SK-N-SH treated with all-trans-retinoic acid at 6 μM for 48 hours (cell line): ENCODE results near the gene TMC5.

Source experiments
- ATAC-seq: fragments of 200-7000 bp; cut with Tn5 transposase; 3 replicates; pipeline ENCODE4 v1.9.1; 2020; ENCODE audit warnings: mild to moderate bottlenecking, moderate library complexity
- CREB5 ChIP-seq: fragments of 250-450 bp; sonication (Bioruptor Pico); IDR thresholded peaks from 2 replicates; pipeline ENCODE4 v1.5.1; 2020; ENCODE audit warnings: low read depth, mild to moderate bottlenecking, moderate library complexity
- CSDC2 ChIP-seq: fragments of 250-450 bp; sonication (Bioruptor Pico); IDR thresholded peaks from 2 replicates; pipeline ENCODE4 v1.5.0; 2020; ENCODE audit warnings: mild to moderate bottlenecking, moderate library complexity
- CSRNP3 ChIP-seq: fragments of 250-450 bp; sonication (Bioruptor Pico); IDR thresholded peaks from 2 replicates; pipeline ENCODE4 v1.5.1; 2021; ENCODE audit warnings: mild to moderate bottlenecking, moderate library complexity
- GLIS3 ChIP-seq: fragments of 250-450 bp; sonication (Bioruptor Pico); IDR thresholded peaks from 2 replicates; pipeline ENCODE4 v1.5.0; 2020; ENCODE audit warnings: mild to moderate bottlenecking, moderate library complexity
- ISL1 ChIP-seq: fragments of 250-450 bp; sonication (Bioruptor Pico); IDR thresholded peaks from 2 replicates; pipeline ENCODE4 v2.1.2; 2022; ENCODE audit warnings: mild to moderate bottlenecking, moderate library complexity
- OSR1 ChIP-seq: fragments of 250-450 bp; sonication (Bioruptor Pico); IDR thresholded peaks from 2 replicates; pipeline ENCODE4 v1.8.0; 2022; ENCODE audit warnings: moderate library complexity, mild to moderate bottlenecking, inconsistent platforms
- PATZ1 ChIP-seq: fragments of 250-450 bp; sonication (Bioruptor Pico); IDR thresholded peaks from 2 replicates; pipeline ENCODE4 v1.8.0; 2020; ENCODE audit warnings: mild to moderate bottlenecking, moderate library complexity, borderline replicate concordance
- POU6F1 ChIP-seq: fragments of 250-450 bp; sonication (Bioruptor Pico); IDR thresholded peaks from 2 replicates; pipeline ENCODE4 v1.8.0; 2021; ENCODE audit warnings: low read depth, mild to moderate bottlenecking, moderate library complexity, borderline replicate concordance
- PPARA ChIP-seq: fragments of 250-450 bp; sonication (Bioruptor Pico); IDR thresholded peaks from 2 replicates; pipeline ENCODE4 v1.5.0; 2020; ENCODE audit warnings: mild to moderate bottlenecking, borderline replicate concordance
- RARB ChIP-seq: fragments of 250-450 bp; sonication (Bioruptor Pico); IDR thresholded peaks from 2 replicates; pipeline ENCODE4 v1.8.0; 2021; ENCODE audit warnings: mild to moderate bottlenecking, moderate library complexity
- SNAI2 ChIP-seq: fragments of 250-450 bp; sonication (Bioruptor Pico); IDR thresholded peaks from 2 replicates; pipeline ENCODE4 v1.5.0; 2020; ENCODE audit warnings: mild to moderate bottlenecking, moderate library complexity
- TCF4 ChIP-seq: fragments of 250-450 bp; sonication (Bioruptor Pico); IDR thresholded peaks from 2 replicates; pipeline ENCODE4 v1.8.0; 2021; ENCODE audit warnings: mild to moderate bottlenecking, moderate library complexity, borderline replicate concordance
- TOX ChIP-seq: fragments of 250-450 bp; sonication (Bioruptor Pico); IDR thresholded peaks from 2 replicates; pipeline ENCODE4 v1.8.0; 2021; ENCODE audit warnings: mild to moderate bottlenecking, moderate library complexity, borderline replicate concordance
- TSHZ2 ChIP-seq: fragments of 250-450 bp; sonication (Bioruptor Pico); IDR thresholded peaks from 2 replicates; pipeline ENCODE4 v1.5.0; 2020; ENCODE audit warnings: mild to moderate bottlenecking, moderate library complexity
- ZC3H10 ChIP-seq: fragments of 250-450 bp; sonication (Bioruptor Pico); IDR thresholded peaks from 2 replicates; pipeline ENCODE4 v1.5.1; 2021; ENCODE audit warnings: mild to moderate bottlenecking, moderate library complexity
- ZFP30 ChIP-seq: fragments of 450-650 bp; formaldehyde crosslinking; IDR thresholded peaks from 2 replicates; pipeline ENCODE4 v1.5.0; 2022; ENCODE audit warnings: mild to moderate bottlenecking, moderate library complexity
- ZNF565 ChIP-seq: fragments of 450-650 bp; formaldehyde crosslinking; conservative IDR thresholded peaks from 2 replicates; pipeline ENCODE4 v1.5.0; 2020; ENCODE audit warnings: low read depth, mild to moderate bottlenecking, moderate library complexity
- ZNF70 ChIP-seq: fragments of 450-650 bp; formaldehyde crosslinking; IDR thresholded peaks from 2 replicates; pipeline ENCODE4 v1.5.0; 2020; ENCODE audit warnings: mild to moderate bottlenecking, moderate library complexity
- ZNF8 ChIP-seq: fragments of 450-650 bp; formaldehyde crosslinking; IDR thresholded peaks from 2 replicates; pipeline ENCODE4 v1.5.0; 2020; ENCODE audit warnings: mild to moderate bottlenecking, moderate library complexity

The TMC5 gene

GRCh38 chr16:19400711-19401110 lies 17.0 kb upstream of the TMC5 start:
- no peak for TF ChIP-seq OSR1 (CRISPR knock-in tag)
- no peak for TF ChIP-seq ZNF565 (CRISPR knock-in tag)
- no peak for TF ChIP-seq ZC3H10 (CRISPR knock-in tag)
- TF ChIP-seq RARB (CRISPR knock-in tag): no peak
- no peak for TF ChIP-seq ZNF70 (CRISPR knock-in tag)
- no peak for TF ChIP-seq CSDC2
- no peak for TF ChIP-seq ZFP30
- no peak for TF ChIP-seq POU6F1 (CRISPR knock-in tag)
- TF ChIP-seq CSRNP3: no peak
- no peak for TF ChIP-seq SNAI2
- TF ChIP-seq TOX (CRISPR knock-in tag): no peak
- TF ChIP-seq TCF4: no peak
- TF ChIP-seq ISL1: no peak
- TF ChIP-seq CREB5: no peak
- no peak for TF ChIP-seq PATZ1
- TF ChIP-seq TSHZ2 (CRISPR knock-in tag): no peak
- TF ChIP-seq ZNF8 (CRISPR knock-in tag): no peak
- TF ChIP-seq PPARA (CRISPR knock-in tag): no peak
- TF ChIP-seq GLIS3 (CRISPR knock-in tag): no peak
- no peak for ATAC-seq

- ATAC-seq: no peak
- TF ChIP-seq SNAI2 (no peak), ZNF565 (CRISPR knock-in tag) (no peak), TOX (CRISPR knock-in tag) (no peak), CREB5 (no peak), PATZ1 (no peak), RARB (CRISPR knock-in tag) (no peak), POU6F1 (CRISPR knock-in tag) (no peak), TSHZ2 (CRISPR knock-in tag) (no peak), OSR1 (CRISPR knock-in tag) (no peak), ZC3H10 (CRISPR knock-in tag) (no peak), ZNF70 (CRISPR knock-in tag) (no peak), CSRNP3 (no peak), CSDC2 (no peak)
Measured at GRCh38 chr16:19406891-19407491, 10.7 kb upstream of the TMC5 start.
